Keratinocyte (primary cell): ENCODE results near the gene KLHL10. TPM values are rescaled to one million over a fixed set of nuclear protein-coding genes. Genes with fewer than 3 reads are reported as not detected.
"Not testable (repeated sequence)": the region's sequence is repeated elsewhere in the genome, so short reads cannot be mapped to it uniquely, and the experiment has no call there.

Experiments
- DNase-seq: peaks from one replicate; pipeline ENCODE4 v3.0.0-alpha.2; 2011; ENCODE audit warnings: low read depth, missing footprints, low spot score
- FAIRE-seq: peaks from 2 replicates; lab custom pipeline; 2011; peaks lifted over from hg19 to GRCh38; lab: Jason Lieb, UNC
- H2AFZ ChIP-seq: 2 replicates; pipeline ENCODE4 v1.6.0; 2012; ENCODE audit warnings: low read length, control low read depth, inconsistent platforms; ENCODE audit not compliant: control insufficient read depth
- H3K27ac ChIP-seq: 2 replicates; pipeline ENCODE4 v1.5.1; 2011; ENCODE audit warnings: low read length; ENCODE audit not compliant: control insufficient read depth, insufficient read depth
- H3K27me3 ChIP-seq: 3 replicates; pipeline ENCODE4 v1.6.0; 2011; ENCODE audit warnings: low read length; ENCODE audit not compliant: control insufficient read depth, insufficient read depth; ENCODE audit errors: extremely low read depth
- H3K36me3 ChIP-seq, 2 experiments: 2 replicates in 1 of 2; 3 replicates in 1 of 2; pipeline ENCODE4 v1.5.1; 2011; ENCODE audit warnings: low read length in 2 of 2, mild to moderate bottlenecking in 1 of 2; ENCODE audit not compliant: control insufficient read depth in 2 of 2, insufficient read depth in 2 of 2; ENCODE audit errors: extremely low read depth in 1 of 2
- H3K4me1 ChIP-seq: 3 replicates; pipeline ENCODE4 v1.5.1; 2011; ENCODE audit warnings: low read length; ENCODE audit not compliant: control insufficient read depth, insufficient read depth; ENCODE audit errors: extremely low read depth
- H3K4me2 ChIP-seq: 3 replicates; pipeline ENCODE4 v1.6.0; 2011; ENCODE audit warnings: low read depth, low read length; ENCODE audit not compliant: control insufficient read depth, insufficient read depth; ENCODE audit errors: extremely low read depth
- H3K4me3 ChIP-seq, 3 experiments: fragments of 200-600 bp in 1 of 3; sonication (generic) in 1 of 3; 2 replicates in 2 of 3; 3 replicates in 1 of 3; pipeline ENCODE4 v1.5.1; 2011 to 2016; ENCODE audit warnings: low read length in 3 of 3, mild to moderate bottlenecking in 3 of 3, control low read depth in 2 of 3, inconsistent platforms in 1 of 3, low read depth in 1 of 3, mixed read lengths in 1 of 3, mixed run types in 1 of 3, moderate library complexity in 1 of 3; ENCODE audit not compliant: control insufficient read depth in 2 of 3, insufficient read depth in 2 of 3; ENCODE audit errors: extremely low read depth in 1 of 3
- H3K79me2 ChIP-seq: 2 replicates; pipeline ENCODE4 v1.6.0; 2012; ENCODE audit warnings: low read length; ENCODE audit not compliant: control insufficient read depth, insufficient read depth
- H3K9ac ChIP-seq: 3 replicates; pipeline ENCODE4 v1.6.0; 2011; ENCODE audit warnings: low read length; ENCODE audit not compliant: control insufficient read depth, insufficient read depth; ENCODE audit errors: extremely low read depth
- H3K9me1 ChIP-seq: 3 replicates; pipeline ENCODE4 v1.6.0; 2011; ENCODE audit warnings: low read length; ENCODE audit not compliant: control insufficient read depth, insufficient read depth; ENCODE audit errors: extremely low read depth
- H3K9me3 ChIP-seq: 2 replicates; pipeline ENCODE4 v1.5.1; 2012; ENCODE audit warnings: low read depth, low read length; ENCODE audit not compliant: control insufficient read depth
- H4K20me1 ChIP-seq: 3 replicates; pipeline ENCODE4 v1.6.0; 2011; ENCODE audit warnings: low read length; ENCODE audit not compliant: control insufficient read depth, insufficient read depth; ENCODE audit errors: extremely low read depth
- EZH2 ChIP-seq: IDR thresholded peaks from one replicate; pipeline ENCODE4 v1.6.1; 2012; ENCODE audit warnings: inconsistent platforms, mild to moderate bottlenecking, low read length, moderate library complexity
- dilution Hi-C: fragments of 300-500 bp; cut with MboI; formaldehyde crosslinking; loops from one replicate; pipeline ENCODE4 v1.7.0; 2020; ENCODE audit warnings: low sequenced_read_pairs; ENCODE audit not compliant: extremely low pct_ligation_motif_present
- polyA plus RNA-seq, 5 experiments: library from polyadenylated mRNA; depleted of rRNA in 3 of 5; stranded (reverse) in 3 of 5; stranded (forward) in 1 of 5; unstranded in 1 of 5; fragments of >200 nt; gene quantifications; 1 replicate in 1 of 5; 2 replicates in 3 of 5; 3 replicates in 1 of 5; pipeline versions ENCODE4 v1.2.1 to v1.2.3, GENCODE V29; 2011 to 2012; ENCODE audit warnings: missing spikeins in 2 of 5, low read depth in 1 of 5, low replicate concordance in 1 of 5
- TF ChIP-seq, protein P1 (sequence below), 3 experiments: IDR thresholded peaks in 1 of 3; conservative IDR thresholded peaks in 1 of 3; optimal IDR thresholded peaks in 1 of 3; 2 replicates in 2 of 3; 3 replicates in 1 of 3; pipeline versions ENCODE3 to v1.5.1; 2011; ENCODE audit warnings: low read length in 3 of 3, mild to moderate bottlenecking in 3 of 3, moderate library complexity in 2 of 3, control low read depth in 1 of 3, inconsistent platforms in 1 of 3; ENCODE audit not compliant: insufficient read depth in 2 of 3; ENCODE audit errors: extremely low read depth in 1 of 3

KLHL10 gene
- polyA plus RNA-seq, 1 donor (not counting 4 experiments of a cell fraction or from before 2014, with no cell fraction given), result 0.21 TPM

DNA sequence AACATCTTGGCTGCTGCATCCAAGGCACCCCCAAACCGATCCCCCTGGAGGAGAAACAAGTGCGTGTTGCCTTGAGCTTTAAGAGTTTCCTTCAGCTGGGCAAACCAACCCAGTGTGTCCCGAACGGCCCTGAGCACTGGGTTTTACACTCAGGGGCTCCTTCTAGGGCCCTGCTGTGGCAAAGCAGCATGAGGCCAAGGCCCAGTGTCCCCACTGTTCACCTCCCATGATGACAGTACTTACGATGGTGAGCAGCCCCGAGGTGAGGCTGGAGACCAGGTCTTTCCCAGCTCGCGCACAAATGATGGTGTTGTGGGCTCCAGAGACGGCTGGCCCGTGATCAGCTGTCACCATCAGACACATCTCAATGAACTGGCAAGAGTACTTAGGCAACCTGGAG is 34.2 kb downstream of the KLHL10 start:
- dilution Hi-C loops, result no loop called here
- Histone ChIP-seq H4K20me1 (no peaks in the 10 kb centered on the region), H3K27me3 (no peaks in the 10 kb centered on the region), H3K9ac (no peak overlapping the region), H2AFZ (no peak overlapping the region), H3K9me3 (no peaks in the 10 kb centered on the region), H3K4me1 (peaks cover 6% of the 10 kb centered on the region), H3K79me2 (no peaks in the 10 kb centered on the region), H3K27ac (no peak overlapping the region), H3K9me1 (no peaks in the 10 kb centered on the region), H3K4me2 (no peak overlapping the region), H3K36me3 (peaks cover 48 to 61% of the 10 kb centered on the region in 2 experiments), H3K4me3 (no peak overlapping the region)
- no peak for DNase-seq
- TF ChIP-seq, protein P1, sequence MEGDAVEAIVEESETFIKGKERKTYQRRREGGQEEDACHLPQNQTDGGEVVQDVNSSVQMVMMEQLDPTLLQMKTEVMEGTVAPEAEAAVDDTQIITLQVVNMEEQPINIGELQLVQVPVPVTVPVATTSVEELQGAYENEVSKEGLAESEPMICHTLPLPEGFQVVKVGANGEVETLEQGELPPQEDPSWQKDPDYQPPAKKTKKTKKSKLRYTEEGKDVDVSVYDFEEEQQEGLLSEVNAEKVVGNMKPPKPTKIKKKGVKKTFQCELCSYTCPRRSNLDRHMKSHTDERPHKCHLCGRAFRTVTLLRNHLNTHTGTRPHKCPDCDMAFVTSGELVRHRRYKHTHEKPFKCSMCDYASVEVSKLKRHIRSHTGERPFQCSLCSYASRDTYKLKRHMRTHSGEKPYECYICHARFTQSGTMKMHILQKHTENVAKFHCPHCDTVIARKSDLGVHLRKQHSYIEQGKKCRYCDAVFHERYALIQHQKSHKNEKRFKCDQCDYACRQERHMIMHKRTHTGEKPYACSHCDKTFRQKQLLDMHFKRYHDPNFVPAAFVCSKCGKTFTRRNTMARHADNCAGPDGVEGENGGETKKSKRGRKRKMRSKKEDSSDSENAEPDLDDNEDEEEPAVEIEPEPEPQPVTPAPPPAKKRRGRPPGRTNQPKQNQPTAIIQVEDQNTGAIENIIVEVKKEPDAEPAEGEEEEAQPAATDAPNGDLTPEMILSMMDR (optimal IDR thresholded peaks at IDR 0.05 in 1 of 3, IDR thresholded peaks at IDR 0.05 in 1 of 3, conservative IDR thresholded peaks at IDR 0.05 in 1 of 3; ENCODE audit: extremely low read depth in 1 of 3, insufficient read depth in 2 of 3, low read length in 3 of 3), result no peak
- TF ChIP-seq EZH2, result no peak
- no peak for FAIRE-seq

DNA sequence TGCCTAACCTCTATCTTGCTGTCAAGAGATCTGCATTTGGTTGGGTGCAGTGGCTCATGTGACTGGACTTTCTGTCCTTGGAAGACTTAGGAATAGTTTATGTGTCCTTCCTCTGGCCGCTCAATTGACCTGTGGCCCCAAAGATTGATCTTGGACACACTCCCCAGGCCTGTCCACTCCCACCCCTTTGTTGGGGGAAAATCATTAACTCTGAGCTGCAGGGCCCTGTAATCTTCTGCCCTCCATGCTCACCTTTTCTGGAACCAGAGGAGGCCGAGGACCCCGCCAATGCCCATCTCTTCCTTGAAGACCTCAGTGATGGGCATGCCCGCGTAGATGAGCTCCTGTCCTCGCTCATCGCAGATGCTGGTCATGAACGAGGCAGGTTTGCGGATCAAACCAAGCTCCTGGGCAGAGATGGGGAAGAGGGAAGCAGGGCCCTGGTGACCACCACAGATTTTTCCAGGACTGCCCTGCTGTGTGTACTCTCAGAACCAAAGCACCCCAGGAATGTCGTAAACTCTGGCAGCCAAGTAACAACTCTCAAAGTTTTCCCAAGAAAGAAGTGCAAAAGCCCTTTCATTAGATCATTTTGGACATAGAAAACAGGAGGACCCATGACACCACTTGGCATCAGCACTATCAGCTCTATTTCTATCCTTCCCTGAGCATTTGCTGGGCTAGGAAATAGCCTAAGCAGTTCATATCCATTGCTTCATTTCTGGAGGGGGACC is 36.1 kb downstream of the KLHL10 start:
- FAIRE-seq, result no peak

DNA sequence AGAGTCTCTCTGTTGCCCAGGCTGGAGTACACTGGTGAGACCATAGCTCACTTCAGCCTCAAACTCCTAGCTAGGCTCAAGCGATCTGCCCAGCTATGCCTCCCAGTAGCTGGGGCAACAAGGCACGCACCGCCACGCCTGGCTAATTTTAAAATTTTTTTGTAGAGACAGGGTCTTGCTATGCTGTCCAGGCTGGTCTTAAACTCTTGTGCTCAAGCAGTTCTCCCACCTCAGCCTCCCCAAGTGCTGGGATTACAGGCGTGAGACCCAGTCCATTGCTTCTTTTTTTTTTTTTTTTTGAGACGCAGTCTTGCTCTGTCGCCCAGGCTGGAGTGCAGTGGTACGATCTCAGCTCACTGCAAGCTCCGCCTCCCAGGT is 36.7 kb downstream of the KLHL10 start:
- H3K27ac ChIP-seq, result not testable (repeated sequence)
- peaks cover 57 to 58% of the 10 kb centered on the region in 2 experiments for H3K36me3 ChIP-seq

More for the DNA sequence above, 36.1 kb downstream of the KLHL10 start:
- Histone ChIP-seq H3K9me1 (no peaks in the 10 kb centered on the region), H4K20me1 (no peaks in the 10 kb centered on the region), H3K9ac (no peak overlapping the region), H3K4me2 (no peak overlapping the region), H3K27ac (no peak overlapping the region), H2AFZ (no peak overlapping the region), H3K36me3 (peaks cover 54 to 59% of the 10 kb centered on the region in 2 experiments), H3K4me3 (no peak overlapping the region), H3K4me1 (peaks cover 6% of the 10 kb centered on the region), H3K79me2 (no peaks in the 10 kb centered on the region), H3K9me3 (no peaks in the 10 kb centered on the region), H3K27me3 (no peaks in the 10 kb centered on the region)
- TF ChIP-seq, protein P1 (optimal IDR thresholded peaks at IDR 0.05 in 1 of 3, IDR thresholded peaks at IDR 0.05 in 1 of 3, conservative IDR thresholded peaks at IDR 0.05 in 1 of 3; ENCODE audit: extremely low read depth in 1 of 3, insufficient read depth in 2 of 3, low read length in 3 of 3), result no peak
- TF ChIP-seq EZH2, result no peak
- dilution Hi-C loops, result no loop called here
- no peak for DNase-seq

More for the DNA sequence above, 36.7 kb downstream of the KLHL10 start:
- FAIRE-seq, H3K27me3 ChIP-seq, H3K4me1 ChIP-seq, H2AFZ ChIP-seq, H3K9ac ChIP-seq, H3K79me2 ChIP-seq, dilution Hi-C loops, H3K9me1 ChIP-seq, H3K4me2 ChIP-seq, H4K20me1 ChIP-seq, H3K4me3 ChIP-seq, H3K9me3 ChIP-seq, DNase-seq: not testable (repeated sequence)
